ENCODE measurements around the gene NUDT4. TPM values are rescaled to one million over a fixed set of nuclear protein-coding genes. Genes with fewer than 3 reads are reported as not detected.

Gene NUDT4
- polyA plus RNA-seq, 1 of the 3 experiments (the other 2 are of a cell fraction): 19.8 TPM

DNA sequence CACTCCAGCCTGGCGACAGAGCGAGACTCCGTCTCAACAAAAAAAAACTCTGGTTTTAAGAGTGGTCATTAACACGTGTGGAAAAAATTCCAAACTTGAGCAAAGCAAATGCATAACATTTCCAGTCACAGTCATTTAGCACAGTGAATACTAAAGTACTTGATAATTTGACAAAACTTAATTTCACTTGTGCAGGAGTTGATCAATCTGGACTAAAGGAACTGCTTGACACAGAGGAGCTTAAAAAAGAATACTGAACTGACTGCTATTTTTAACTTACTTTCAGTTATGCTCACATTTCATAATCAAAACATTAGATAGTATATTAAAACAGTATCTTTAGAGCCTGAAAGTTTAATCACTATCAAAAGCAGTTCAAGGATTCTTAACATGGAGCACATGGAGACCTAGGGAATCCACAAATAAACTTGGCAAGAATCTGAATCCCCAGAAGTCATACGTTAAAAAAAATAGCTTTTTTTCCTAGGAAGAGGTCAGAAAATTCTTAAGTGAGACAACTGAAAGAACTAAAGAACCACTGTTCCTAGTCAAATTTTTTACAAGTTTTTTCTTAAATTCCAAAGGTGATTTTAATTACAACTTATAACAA, 56.6 kb downstream of the NUDT4 start:
- Histone ChIP-seq H3K4me1 (ENCODE audit: control insufficient read depth in 1 of 2, insufficient read depth in 2 of 2, low read depth in 1 of 2, low read length in 1 of 2) (peaks cover 7 to 15% of the 10 kb centered on the region in 2 experiments; a peak in 2 of 4 replicates), H3K9me3 (no peaks in the 10 kb centered on the region), H3K79me2 (ENCODE audit: insufficient read depth) (peaks cover 100% of the 10 kb centered on the region), H3K9ac (no peak overlapping the region; the same call in 1 of the 2 replicates), H4K20me1 (ENCODE audit: insufficient read depth) (peaks cover 97% of the 10 kb centered on the region), H3K4me2 (peak overlapping the region; percentile 5; the same call in 1 of the 2 replicates), H3F3A (replicated peaks; ENCODE audit: insufficient read depth) (peaks cover 18% of the 10 kb centered on the region), H3K36me3 (replicated peaks in 1 of 2; ENCODE audit: control insufficient read depth in 1 of 2, insufficient read depth in 2 of 2, low read length in 1 of 2) (no peaks in the 10 kb centered on the region), H3K4me3 (ENCODE audit: low read depth in 2 of 2, low read length in 1 of 2) (no peak overlapping the region), H3K27me3 (ENCODE audit: insufficient read depth) (no peaks in the 10 kb centered on the region), H3K9me2 (no peaks in the 10 kb centered on the region), H3K27ac (ENCODE audit: low read depth in 2 of 2, low read length in 1 of 2) (peak overlapping the region in 1 of 2 experiments; percentile 37; a peak in 2 of 4 replicates), H2AFZ (ENCODE audit: low read depth) (no peak overlapping the region)
- POLR2A ChIA-PET: no interaction called here
- CTCF ChIA-PET: interaction anchor here (0.6 to 1.8 kb wide), 5 partner anchors 11 to 668 kb away, joined by 3 to 12 read pairs (median 3); no protein-coding TSS in a partner anchor
- TF ChIP-seq FOXJ3 (CRISPR knock-in tag; IDR thresholded peaks at IDR 0.05) (no peak), ELF1 (IDR thresholded peaks at IDR 0.05) (no peak), TEAD4 (IDR thresholded peaks at IDR 0.05; ENCODE audit: borderline replicate concordance, insufficient read depth) (no peak), SIN3A (IDR thresholded peaks at IDR 0.05; ENCODE audit: borderline replicate concordance, low read depth, low read length) (no peak), FOXM1 (IDR thresholded peaks at IDR 0.05; ENCODE audit: low read depth) (no peak), NRF1 (IDR thresholded peaks at IDR 0.05; ENCODE audit: low read depth, low read length) (no peak), NFIC (IDR thresholded peaks at IDR 0.05; ENCODE audit: borderline replicate concordance) (no peak), RAD21 (IDR thresholded peaks at IDR 0.05; ENCODE audit: low read length) (no peak), SMC3 (IDR thresholded peaks at IDR 0.05; ENCODE audit: low read depth, low read length) (no peak), JUND (IDR thresholded peaks at IDR 0.05) (no peak), EP300 (IDR thresholded peaks at IDR 0.05; ENCODE audit: borderline replicate concordance in 1 of 2, low read depth in 1 of 2, low read length in 1 of 2) (no peak), RXRA (IDR thresholded peaks at IDR 0.05; ENCODE audit: borderline replicate concordance, low read depth) (no peak), REST (IDR thresholded peaks at IDR 0.05; ENCODE audit: low read depth, low read length) (no peak), CHD2 (IDR thresholded peaks at IDR 0.05; ENCODE audit: low read length, partially characterized antibody) (no peak), GATA2 (CRISPR knock-in tag; IDR thresholded peaks at IDR 0.05) (no peak)
- TF ChIP-seq, protein P1, sequence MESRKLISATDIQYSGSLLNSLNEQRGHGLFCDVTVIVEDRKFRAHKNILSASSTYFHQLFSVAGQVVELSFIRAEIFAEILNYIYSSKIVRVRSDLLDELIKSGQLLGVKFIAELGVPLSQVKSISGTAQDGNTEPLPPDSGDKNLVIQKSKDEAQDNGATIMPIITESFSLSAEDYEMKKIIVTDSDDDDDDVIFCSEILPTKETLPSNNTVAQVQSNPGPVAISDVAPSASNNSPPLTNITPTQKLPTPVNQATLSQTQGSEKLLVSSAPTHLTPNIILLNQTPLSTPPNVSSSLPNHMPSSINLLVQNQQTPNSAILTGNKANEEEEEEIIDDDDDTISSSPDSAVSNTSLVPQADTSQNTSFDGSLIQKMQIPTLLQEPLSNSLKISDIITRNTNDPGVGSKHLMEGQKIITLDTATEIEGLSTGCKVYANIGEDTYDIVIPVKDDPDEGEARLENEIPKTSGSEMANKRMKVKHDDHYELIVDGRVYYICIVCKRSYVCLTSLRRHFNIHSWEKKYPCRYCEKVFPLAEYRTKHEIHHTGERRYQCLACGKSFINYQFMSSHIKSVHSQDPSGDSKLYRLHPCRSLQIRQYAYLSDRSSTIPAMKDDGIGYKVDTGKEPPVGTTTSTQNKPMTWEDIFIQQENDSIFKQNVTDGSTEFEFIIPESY (IDR thresholded peaks at IDR 0.05; ENCODE audit: borderline replicate concordance, low read depth): no peak
- TF ChIP-seq, protein P2, sequence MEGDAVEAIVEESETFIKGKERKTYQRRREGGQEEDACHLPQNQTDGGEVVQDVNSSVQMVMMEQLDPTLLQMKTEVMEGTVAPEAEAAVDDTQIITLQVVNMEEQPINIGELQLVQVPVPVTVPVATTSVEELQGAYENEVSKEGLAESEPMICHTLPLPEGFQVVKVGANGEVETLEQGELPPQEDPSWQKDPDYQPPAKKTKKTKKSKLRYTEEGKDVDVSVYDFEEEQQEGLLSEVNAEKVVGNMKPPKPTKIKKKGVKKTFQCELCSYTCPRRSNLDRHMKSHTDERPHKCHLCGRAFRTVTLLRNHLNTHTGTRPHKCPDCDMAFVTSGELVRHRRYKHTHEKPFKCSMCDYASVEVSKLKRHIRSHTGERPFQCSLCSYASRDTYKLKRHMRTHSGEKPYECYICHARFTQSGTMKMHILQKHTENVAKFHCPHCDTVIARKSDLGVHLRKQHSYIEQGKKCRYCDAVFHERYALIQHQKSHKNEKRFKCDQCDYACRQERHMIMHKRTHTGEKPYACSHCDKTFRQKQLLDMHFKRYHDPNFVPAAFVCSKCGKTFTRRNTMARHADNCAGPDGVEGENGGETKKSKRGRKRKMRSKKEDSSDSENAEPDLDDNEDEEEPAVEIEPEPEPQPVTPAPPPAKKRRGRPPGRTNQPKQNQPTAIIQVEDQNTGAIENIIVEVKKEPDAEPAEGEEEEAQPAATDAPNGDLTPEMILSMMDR (IDR thresholded peaks at IDR 0.05): no peak
- DNase-seq: no peak
- WGBS (ENCODE audit: low lambda C conversion rate): 86% methylated on average over 5 of the region's 5 CpGs

Measured in SK-N-SH (cell line).